ENCODE measurements around the gene NABP2.

DNA sequence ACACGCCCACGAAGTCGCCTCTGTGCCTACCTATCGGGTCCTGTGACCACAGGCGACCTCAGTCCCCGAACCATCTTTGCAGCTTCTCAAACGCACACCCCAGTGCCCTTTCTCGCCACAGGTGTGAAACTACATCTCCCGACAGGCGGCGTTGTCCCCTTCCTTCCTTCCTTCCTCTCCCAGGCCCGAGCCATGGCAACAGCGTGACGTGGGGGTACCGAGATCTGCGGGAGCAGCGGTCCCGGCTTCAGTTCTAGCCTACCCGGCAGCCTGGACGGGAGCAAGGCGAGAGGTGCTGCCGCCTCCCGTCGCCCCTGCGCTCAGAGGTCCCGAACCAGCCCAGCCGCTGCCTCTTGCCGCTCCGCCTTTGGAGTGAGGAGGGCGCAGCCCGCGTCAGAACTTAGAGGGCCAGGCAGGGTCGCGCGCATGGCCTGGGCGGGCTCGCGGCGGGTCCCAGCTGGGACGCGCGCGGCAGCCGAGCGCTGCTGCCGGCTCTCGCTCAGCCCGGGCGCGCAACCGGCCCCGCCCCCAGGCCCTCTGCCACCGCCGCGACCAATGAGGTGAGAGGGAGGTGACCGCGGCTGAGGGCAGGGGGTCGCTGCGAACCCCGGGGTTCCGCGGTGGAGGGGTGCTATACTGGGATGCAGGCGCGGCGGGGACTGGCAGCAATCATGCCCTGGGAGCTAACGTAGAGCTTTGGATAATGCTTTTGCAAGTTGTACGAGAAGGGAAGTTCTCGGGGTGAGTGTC lies 42.7 kb downstream of the NABP2 start, which contains the start of gene COQ10A:
- TF ChIP-seq CTCF (conservative IDR thresholded peaks at IDR 0.05) (peak; percentile 73), EZH2 (IDR thresholded peaks at IDR 0.05; ENCODE audit: low read depth) (no peak)
